ENCODE measurements around the gene REXO4.

DNA sequence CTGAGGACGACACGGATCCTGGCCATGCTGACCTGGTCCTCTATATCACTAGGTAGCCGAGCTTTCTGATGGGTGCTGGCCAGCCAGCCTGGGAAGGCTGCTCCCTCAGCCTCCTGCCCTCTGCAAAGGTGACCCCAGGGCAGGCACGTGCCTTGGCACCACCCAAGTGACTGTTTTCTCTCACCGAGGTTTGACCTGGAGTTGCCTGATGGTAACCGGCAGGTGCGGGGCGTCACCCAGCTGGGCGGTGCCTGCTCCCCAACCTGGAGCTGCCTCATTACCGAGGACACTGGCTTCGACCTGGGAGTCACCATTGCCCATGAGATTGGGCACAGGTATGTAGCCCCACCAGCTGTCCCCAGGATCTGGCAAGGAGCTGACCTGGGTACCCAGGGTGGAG is 8.2 kb upstream of the REXO4 start:
- TF ChIP-seq, protein P1, sequence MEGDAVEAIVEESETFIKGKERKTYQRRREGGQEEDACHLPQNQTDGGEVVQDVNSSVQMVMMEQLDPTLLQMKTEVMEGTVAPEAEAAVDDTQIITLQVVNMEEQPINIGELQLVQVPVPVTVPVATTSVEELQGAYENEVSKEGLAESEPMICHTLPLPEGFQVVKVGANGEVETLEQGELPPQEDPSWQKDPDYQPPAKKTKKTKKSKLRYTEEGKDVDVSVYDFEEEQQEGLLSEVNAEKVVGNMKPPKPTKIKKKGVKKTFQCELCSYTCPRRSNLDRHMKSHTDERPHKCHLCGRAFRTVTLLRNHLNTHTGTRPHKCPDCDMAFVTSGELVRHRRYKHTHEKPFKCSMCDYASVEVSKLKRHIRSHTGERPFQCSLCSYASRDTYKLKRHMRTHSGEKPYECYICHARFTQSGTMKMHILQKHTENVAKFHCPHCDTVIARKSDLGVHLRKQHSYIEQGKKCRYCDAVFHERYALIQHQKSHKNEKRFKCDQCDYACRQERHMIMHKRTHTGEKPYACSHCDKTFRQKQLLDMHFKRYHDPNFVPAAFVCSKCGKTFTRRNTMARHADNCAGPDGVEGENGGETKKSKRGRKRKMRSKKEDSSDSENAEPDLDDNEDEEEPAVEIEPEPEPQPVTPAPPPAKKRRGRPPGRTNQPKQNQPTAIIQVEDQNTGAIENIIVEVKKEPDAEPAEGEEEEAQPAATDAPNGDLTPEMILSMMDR (IDR thresholded peaks at IDR 0.05; ENCODE audit: low read depth, low read length): no peak
- no peak for TF ChIP-seq POLR2A (IDR thresholded peaks at IDR 0.05; ENCODE audit: extremely low read depth, insufficient read length)
- no peak for TF ChIP-seq MYC (IDR thresholded peaks at IDR 0.05; ENCODE audit: low read depth, low read length)
- TF ChIP-seq, protein P2, sequence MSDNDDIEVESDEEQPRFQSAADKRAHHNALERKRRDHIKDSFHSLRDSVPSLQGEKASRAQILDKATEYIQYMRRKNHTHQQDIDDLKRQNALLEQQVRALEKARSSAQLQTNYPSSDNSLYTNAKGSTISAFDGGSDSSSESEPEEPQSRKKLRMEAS (IDR thresholded peaks at IDR 0.05; ENCODE audit: low read depth, low read length): no peak
